Measurements from ENCODE around the gene LINS1. TPM values are rescaled to one million over a fixed set of nuclear protein-coding genes. Genes with fewer than 3 reads are reported as not detected.

Gene LINS1
- total and polyA plus RNA-seq, 8 donors, result 12.0 to 31.6 (median 23.9) TPM

GRCh38 chr15:100566850-100567628, 34.9 kb downstream of the LINS1 start:
- H3K27ac ChIP-seq, result no peak overlapping the region
- no peak overlapping the region for H3K4me3 ChIP-seq
- intact Hi-C loops (cut with DNase I), result no loop called here
- DNase-seq, result no peak
- H3K27me3 ChIP-seq, result no peaks in the 10 kb centered on the region
- TF ChIP-seq, protein P1, sequence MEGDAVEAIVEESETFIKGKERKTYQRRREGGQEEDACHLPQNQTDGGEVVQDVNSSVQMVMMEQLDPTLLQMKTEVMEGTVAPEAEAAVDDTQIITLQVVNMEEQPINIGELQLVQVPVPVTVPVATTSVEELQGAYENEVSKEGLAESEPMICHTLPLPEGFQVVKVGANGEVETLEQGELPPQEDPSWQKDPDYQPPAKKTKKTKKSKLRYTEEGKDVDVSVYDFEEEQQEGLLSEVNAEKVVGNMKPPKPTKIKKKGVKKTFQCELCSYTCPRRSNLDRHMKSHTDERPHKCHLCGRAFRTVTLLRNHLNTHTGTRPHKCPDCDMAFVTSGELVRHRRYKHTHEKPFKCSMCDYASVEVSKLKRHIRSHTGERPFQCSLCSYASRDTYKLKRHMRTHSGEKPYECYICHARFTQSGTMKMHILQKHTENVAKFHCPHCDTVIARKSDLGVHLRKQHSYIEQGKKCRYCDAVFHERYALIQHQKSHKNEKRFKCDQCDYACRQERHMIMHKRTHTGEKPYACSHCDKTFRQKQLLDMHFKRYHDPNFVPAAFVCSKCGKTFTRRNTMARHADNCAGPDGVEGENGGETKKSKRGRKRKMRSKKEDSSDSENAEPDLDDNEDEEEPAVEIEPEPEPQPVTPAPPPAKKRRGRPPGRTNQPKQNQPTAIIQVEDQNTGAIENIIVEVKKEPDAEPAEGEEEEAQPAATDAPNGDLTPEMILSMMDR (IDR thresholded peaks at IDR 0.05), result no peak
- no peaks in the 10 kb centered on the region for H3K9me3 ChIP-seq
- H3K36me3 ChIP-seq, result peaks cover 0 to 29% of the 10 kb centered on the region in 2 donors
- peaks cover 0 to 12% of the 10 kb centered on the region in 2 donors for H3K4me1 ChIP-seq
- no peak for ATAC-seq

GRCh38 chr15:100565591-100565990, 36.4 kb downstream of the LINS1 start:
- intact Hi-C loops (cut with DNase I), result no loop called here
- Histone ChIP-seq H3K36me3 (peaks cover 0 to 21% of the 10 kb centered on the region in 2 donors), H3K4me3 (no peak overlapping the region), H3K9me3 (no peaks in the 10 kb centered on the region), H3K27ac (no peak overlapping the region), H3K4me1 (peaks cover 0 to 2% of the 10 kb centered on the region in 2 donors), H3K27me3 (no peaks in the 10 kb centered on the region)
- DNase-seq (no peak), ATAC-seq (peak; percentile 49)
- TF ChIP-seq, protein P1 (IDR thresholded peaks at IDR 0.05), result no peak

DNA sequence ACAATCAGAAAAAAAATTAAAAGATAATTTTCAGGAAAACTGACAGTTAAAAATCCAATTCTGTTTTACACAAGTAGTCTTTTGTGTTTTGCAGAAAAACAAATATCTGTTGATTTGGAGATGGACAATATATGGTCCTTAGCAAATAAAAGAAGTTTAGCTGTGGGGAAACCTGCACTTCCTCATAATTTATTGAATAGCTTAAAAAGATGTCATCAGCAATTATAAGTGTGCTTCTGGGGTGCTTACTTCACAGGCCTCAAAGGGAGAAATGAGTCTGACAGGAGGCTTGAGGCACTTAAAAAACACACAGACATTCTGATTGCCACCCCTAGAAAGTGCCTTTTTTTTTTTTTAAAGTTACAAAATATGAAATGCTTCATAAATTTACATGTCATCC, 41.7 kb downstream of the LINS1 start:
- peak overlapping the region in 1 of 2 donors; percentile 74 for H3K27ac ChIP-seq
- peak; percentile 24 for ATAC-seq
- H3K27me3 ChIP-seq, result no peaks in the 10 kb centered on the region
- DNase-seq, result no peak
- H3K9me3 ChIP-seq, result no peaks in the 10 kb centered on the region
- no peak overlapping the region for H3K4me3 ChIP-seq
- TF ChIP-seq, protein P1 (IDR thresholded peaks at IDR 0.05), result no peak
- H3K36me3 ChIP-seq, result peaks cover 0 to 5% of the 10 kb centered on the region in 2 donors
- peaks cover 0 to 22% of the 10 kb centered on the region in 2 donors for H3K4me1 ChIP-seq
- intact Hi-C loops (cut with DNase I), result no loop called here

GRCh38 chr15:100559330-100559729, 42.7 kb downstream of the LINS1 start:
- H3K27me3 ChIP-seq, result no peaks in the 10 kb centered on the region
- peak overlapping the region in 1 of 2 donors; percentile 74 for H3K27ac ChIP-seq
- ATAC-seq, result peak; percentile 61
- TF ChIP-seq, protein P1 (IDR thresholded peaks at IDR 0.05), result no peak
- peaks cover 0 to 22% of the 10 kb centered on the region in 2 donors for H3K4me1 ChIP-seq
- peaks cover 0 to 5% of the 10 kb centered on the region in 2 donors for H3K36me3 ChIP-seq
- H3K9me3 ChIP-seq, result no peaks in the 10 kb centered on the region
- intact Hi-C loops (cut with DNase I), result no loop called here
- peak in 2 of 4 donors; percentile 38 to 59 for DNase-seq
- no peak overlapping the region for H3K4me3 ChIP-seq

- Histone ChIP-seq H3K4me3 (no peak overlapping the region), H3K27ac (peak overlapping the region in 1 of 2 donors; percentile 74), H3K36me3 (peaks cover 0 to 5% of the 10 kb centered on the region in 2 donors), H3K27me3 (no peaks in the 10 kb centered on the region), H3K4me1 (peaks cover 0 to 22% of the 10 kb centered on the region in 2 donors), H3K9me3 (no peaks in the 10 kb centered on the region)
- intact Hi-C loops (cut with DNase I), result no loop called here
- DNase-seq (peak in 1 of 4 donors; percentile 82), ATAC-seq (no peak)
- TF ChIP-seq, protein P1 (IDR thresholded peaks at IDR 0.05), result no peak
Observed at GRCh38 chr15:100558771-100559254, 43.2 kb downstream of the LINS1 start.
